Panc1 (cell line): ENCODE measurements around the gene HMSD.

ENCODE experiments used
- CTCF ChIP-seq: fragments of 450-650 bp; IDR thresholded peaks from 2 replicates; pipeline ENCODE4 v1.5.1; 2017; ENCODE audit warnings: mild to moderate bottlenecking
- POLR2AphosphoS5 ChIP-seq: IDR thresholded peaks from 2 replicates; pipeline ENCODE4 v1.6.1; 2012; ENCODE audit warnings: mild to moderate bottlenecking, low read depth, low read length, moderate library complexity
- SIN3A ChIP-seq: IDR thresholded peaks from 2 replicates; pipeline ENCODE4 v1.6.1; 2012; ENCODE audit warnings: low read depth, mild to moderate bottlenecking, low read length, moderate library complexity, borderline replicate concordance; ENCODE audit not compliant: insufficient read depth
- TCF7L2 ChIP-seq: IDR thresholded peaks from 2 replicates; pipeline ENCODE4 v1.6.1; 2011; ENCODE audit warnings: mild to moderate bottlenecking, low read depth, low read length, inconsistent platforms
- TF ChIP-seq, protein P1 (sequence below), 2 experiments: IDR thresholded peaks; 2 replicates each; pipeline ENCODE4 v1.6.1; 2011 to 2012; ENCODE audit warnings: low read depth in 2 of 2, control low read depth in 1 of 2, low read length in 1 of 2, mild to moderate bottlenecking in 1 of 2, moderate library complexity in 1 of 2; ENCODE audit not compliant: insufficient read depth in 1 of 2

DNA sequence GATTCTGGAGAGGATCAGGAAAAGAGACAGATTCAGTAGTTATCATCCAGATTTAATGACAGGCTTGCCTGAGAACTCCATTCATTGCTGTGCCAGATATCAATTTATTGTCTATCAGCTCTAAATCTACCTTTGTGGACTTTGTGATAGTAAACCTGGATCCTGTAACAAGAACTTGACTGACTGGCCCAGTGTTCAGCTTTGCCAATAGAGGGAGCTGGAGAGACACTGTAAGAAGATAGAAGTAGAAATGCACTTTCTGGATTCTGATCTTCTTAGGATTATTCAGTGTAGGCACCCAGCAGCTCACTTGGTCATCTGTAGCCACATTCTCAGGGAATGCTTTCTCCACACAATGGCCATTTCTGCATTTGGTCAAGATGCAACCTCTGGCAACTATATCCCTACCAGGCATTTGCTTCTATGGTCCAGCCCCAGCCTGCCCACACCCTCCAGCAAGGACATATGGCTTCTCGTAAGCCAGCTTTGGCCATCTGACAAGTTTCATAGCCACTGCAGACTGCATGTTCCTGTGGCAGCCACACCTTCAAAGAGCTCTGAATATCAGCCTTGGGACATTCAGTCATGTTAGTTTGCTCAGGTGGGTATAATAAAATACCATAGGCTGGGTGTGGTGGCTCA lies 14.6 kb downstream of the HMSD start:
- TF ChIP-seq CTCF (peak; percentile 72), POLR2AphosphoS5 (no peak), SIN3A (no peak), TCF7L2 (no peak)
- TF ChIP-seq, protein P1, sequence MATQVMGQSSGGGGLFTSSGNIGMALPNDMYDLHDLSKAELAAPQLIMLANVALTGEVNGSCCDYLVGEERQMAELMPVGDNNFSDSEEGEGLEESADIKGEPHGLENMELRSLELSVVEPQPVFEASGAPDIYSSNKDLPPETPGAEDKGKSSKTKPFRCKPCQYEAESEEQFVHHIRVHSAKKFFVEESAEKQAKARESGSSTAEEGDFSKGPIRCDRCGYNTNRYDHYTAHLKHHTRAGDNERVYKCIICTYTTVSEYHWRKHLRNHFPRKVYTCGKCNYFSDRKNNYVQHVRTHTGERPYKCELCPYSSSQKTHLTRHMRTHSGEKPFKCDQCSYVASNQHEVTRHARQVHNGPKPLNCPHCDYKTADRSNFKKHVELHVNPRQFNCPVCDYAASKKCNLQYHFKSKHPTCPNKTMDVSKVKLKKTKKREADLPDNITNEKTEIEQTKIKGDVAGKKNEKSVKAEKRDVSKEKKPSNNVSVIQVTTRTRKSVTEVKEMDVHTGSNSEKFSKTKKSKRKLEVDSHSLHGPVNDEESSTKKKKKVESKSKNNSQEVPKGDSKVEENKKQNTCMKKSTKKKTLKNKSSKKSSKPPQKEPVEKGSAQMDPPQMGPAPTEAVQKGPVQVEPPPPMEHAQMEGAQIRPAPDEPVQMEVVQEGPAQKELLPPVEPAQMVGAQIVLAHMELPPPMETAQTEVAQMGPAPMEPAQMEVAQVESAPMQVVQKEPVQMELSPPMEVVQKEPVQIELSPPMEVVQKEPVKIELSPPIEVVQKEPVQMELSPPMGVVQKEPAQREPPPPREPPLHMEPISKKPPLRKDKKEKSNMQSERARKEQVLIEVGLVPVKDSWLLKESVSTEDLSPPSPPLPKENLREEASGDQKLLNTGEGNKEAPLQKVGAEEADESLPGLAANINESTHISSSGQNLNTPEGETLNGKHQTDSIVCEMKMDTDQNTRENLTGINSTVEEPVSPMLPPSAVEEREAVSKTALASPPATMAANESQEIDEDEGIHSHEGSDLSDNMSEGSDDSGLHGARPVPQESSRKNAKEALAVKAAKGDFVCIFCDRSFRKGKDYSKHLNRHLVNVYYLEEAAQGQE (IDR thresholded peaks at IDR 0.05; ENCODE audit: insufficient read depth in 1 of 2, low read depth in 2 of 2, low read length in 1 of 2) = no peak
